ENCODE data around the gene HMSD.

The HMSD gene

GRCh38 chr18:63907664-63908063 lies 41.4 kb upstream of the HMSD start, which contains the start of gene SERPINB10:
TSS of gene SERPINB10 (plus strand) at chr18:63907958. CDS start at chr18:63915511, 7,553 bp downstream.
- TF ChIP-seq CTCF (IDR thresholded peaks at IDR 0.05), result no peak
- intact Hi-C loops (cut with DNase I; ENCODE audit: low total_unique reads), result no loop called here
- no peak for DNase-seq

GRCh38 chr18:63908858-63909257 lies 40.2 kb upstream of the HMSD start:
- H3K4me1 ChIP-seq, result no peaks in the 10 kb centered on the region

More at GRCh38 chr18:63907664-63908063, 41.4 kb upstream of the HMSD start, which contains the start of gene SERPINB10:
- Histone ChIP-seq H3K27ac (no peak within 1 kb of the TSS), H3K27me3 (no peaks in the 10 kb centered on the region), H3K36me3 (no peaks in the 10 kb centered on the region), H3K9me3 (no peaks in the 10 kb centered on the region), H3K4me1 (no peaks in the 10 kb centered on the region), H3K4me3 (no peak within 1 kb of the TSS)

GRCh38 chr18:63909870-63910269 lies 39.2 kb upstream of the HMSD start:
- no peaks in the 10 kb centered on the region for H3K9me3 ChIP-seq
- no peaks in the 10 kb centered on the region for H3K27me3 ChIP-seq
- no peak overlapping the region for H3K4me3 ChIP-seq
- H3K36me3 ChIP-seq, result no peaks in the 10 kb centered on the region
- no peak for TF ChIP-seq CTCF (IDR thresholded peaks at IDR 0.05)
- intact Hi-C loops (cut with DNase I; ENCODE audit: low total_unique reads), result no loop called here
- H3K4me1 ChIP-seq, result no peaks in the 10 kb centered on the region
- H3K27ac ChIP-seq, result no peak overlapping the region
- no peak for DNase-seq

More at GRCh38 chr18:63908858-63909257, 40.2 kb upstream of the HMSD start:
- no peak overlapping the region for H3K27ac ChIP-seq
- no peaks in the 10 kb centered on the region for H3K9me3 ChIP-seq
- no peaks in the 10 kb centered on the region for H3K27me3 ChIP-seq
- intact Hi-C loops (cut with DNase I; ENCODE audit: low total_unique reads), result no loop called here
- no peak for TF ChIP-seq CTCF (IDR thresholded peaks at IDR 0.05)
- no peak for DNase-seq
- H3K36me3 ChIP-seq, result no peaks in the 10 kb centered on the region
- no peak overlapping the region for H3K4me3 ChIP-seq

GRCh38 chr18:63917817-63918216 lies 31.3 kb upstream of the HMSD start:
- DNase-seq, result no peak
- H3K4me1 ChIP-seq, result no peaks in the 10 kb centered on the region
- H3K27me3 ChIP-seq, result no peaks in the 10 kb centered on the region
- no peak for TF ChIP-seq CTCF (IDR thresholded peaks at IDR 0.05)
- no peaks in the 10 kb centered on the region for H3K9me3 ChIP-seq
- intact Hi-C loops (cut with DNase I; ENCODE audit: low total_unique reads), result no loop called here
- H3K27ac ChIP-seq, result no peak overlapping the region
- no peaks in the 10 kb centered on the region for H3K36me3 ChIP-seq
- H3K4me3 ChIP-seq, result no peak overlapping the region

- no peak for TF ChIP-seq CTCF (IDR thresholded peaks at IDR 0.05)
- intact Hi-C loops (cut with DNase I; ENCODE audit: low total_unique reads), result no loop called here
- H3K9me3 ChIP-seq, result no peaks in the 10 kb centered on the region
Observed at GRCh38 chr18:63922049-63922448, 27.1 kb upstream of the HMSD start.

GRCh38 chr18:63924551-63924950 lies 24.6 kb upstream of the HMSD start:
- DNase-seq, result no peak
- Histone ChIP-seq H3K36me3 (no peaks in the 10 kb centered on the region), H3K4me3 (no peak overlapping the region), H3K27ac (no peak overlapping the region), H3K27me3 (no peaks in the 10 kb centered on the region), H3K4me1 (no peaks in the 10 kb centered on the region), H3K9me3 (no peaks in the 10 kb centered on the region)
- TF ChIP-seq CTCF (IDR thresholded peaks at IDR 0.05), result no peak
- intact Hi-C loops (cut with DNase I; ENCODE audit: low total_unique reads), result no loop called here

More at GRCh38 chr18:63922049-63922448, 27.1 kb upstream of the HMSD start:
- no peak overlapping the region for H3K4me3 ChIP-seq
- no peaks in the 10 kb centered on the region for H3K36me3 ChIP-seq
- H3K27ac ChIP-seq, result no peak overlapping the region
- no peaks in the 10 kb centered on the region for H3K4me1 ChIP-seq
- no peaks in the 10 kb centered on the region for H3K27me3 ChIP-seq
- no peak for DNase-seq
